HepG2 (cell line): ENCODE measurements around the gene HMGN4. TPM values are rescaled to one million over a fixed set of nuclear protein-coding genes. Genes with fewer than 3 reads are reported as not detected.
A peak's percentile ranks its signal among the peaks of the same experiment; 100 is the strongest.

Experiments
- CSRNP1 ChIP-seq: sonication (generic); formaldehyde crosslinking; IDR thresholded peaks from 2 replicates; pipeline ENCODE4 v1.8.1; 2023; ENCODE audit warnings: mild to moderate bottlenecking, missing genetic modification reagents
- DNMT1 ChIP-seq: sonication (generic); formaldehyde crosslinking; IDR thresholded peaks from 2 replicates; pipeline ENCODE4 v1.5.1; 2020; ENCODE audit warnings: mild to moderate bottlenecking, missing genetic modification reagents
- DPF2 ChIP-seq: sonication (generic); formaldehyde crosslinking; IDR thresholded peaks from 2 replicates; pipeline ENCODE4 v1.4.0; 2020; ENCODE audit warnings: mild to moderate bottlenecking, low read depth, missing genetic modification reagents, borderline replicate concordance
- ELF3 ChIP-seq: IDR thresholded peaks from 2 replicates; pipeline ENCODE4 v1.6.1; 2016; ENCODE audit warnings: missing genetic modification reagents, missing compliant biosample characterization
- FUBP1 ChIP-seq: sonication (generic); formaldehyde crosslinking; IDR thresholded peaks from 2 replicates; pipeline ENCODE4 v1.5.1; 2020; ENCODE audit warnings: missing genetic modification reagents, mild to moderate bottlenecking, borderline replicate concordance
- GATAD1 ChIP-seq: IDR thresholded peaks from 2 replicates; pipeline ENCODE4 v1.6.1; 2016; ENCODE audit warnings: missing genetic modification reagents, missing compliant biosample characterization
- HMGXB4 ChIP-seq, 2 experiments: sonication (generic) in 1 of 2; formaldehyde crosslinking in 1 of 2; IDR thresholded peaks; 2 replicates each; pipeline versions ENCODE4 v1.4.0 to v1.6.1; 2018 to 2020; ENCODE audit warnings: missing genetic modification reagents in 2 of 2, borderline replicate concordance in 1 of 2, low read depth in 1 of 2, mild to moderate bottlenecking in 1 of 2, missing biosample characterization in 1 of 2
- IKZF5 ChIP-seq: IDR thresholded peaks from 2 replicates; pipeline ENCODE4 v1.6.1; 2018; ENCODE audit warnings: missing genetic modification reagents, mild to moderate bottlenecking, missing compliant biosample characterization
- LBX2 ChIP-seq: sonication (generic); formaldehyde crosslinking; IDR thresholded peaks from 2 replicates; pipeline ENCODE4 v1.5.0; 2020; ENCODE audit warnings: missing genetic modification reagents, mild to moderate bottlenecking, borderline replicate concordance
- POGK ChIP-seq: sonication (generic); formaldehyde crosslinking; conservative IDR thresholded peaks from 2 replicates; pipeline ENCODE4 v1.8.0; 2022; ENCODE audit warnings: mild to moderate bottlenecking, moderate library complexity, missing genetic modification reagents
- SIX4 ChIP-seq: sonication (generic); formaldehyde crosslinking; IDR thresholded peaks from 2 replicates; pipeline ENCODE4 v1.4.0; 2020; ENCODE audit warnings: missing genetic modification reagents
- SMAD1 ChIP-seq: sonication (generic); formaldehyde crosslinking; IDR thresholded peaks from 2 replicates; pipeline ENCODE4 v1.4.0; 2020; ENCODE audit warnings: missing genetic modification reagents, low read depth, mild to moderate bottlenecking, borderline replicate concordance
- SMC3 ChIP-seq: IDR thresholded peaks from 2 replicates; pipeline ENCODE4 v1.6.1; 2011; ENCODE audit warnings: low read length, improper control_type of control experiment
- XRCC5 ChIP-seq: fragments of 200-400 bp; formaldehyde crosslinking; optimal IDR thresholded peaks from 2 replicates; pipeline ENCODE3; 2017; ENCODE audit warnings: mild to moderate bottlenecking, low read length
- ZNF34 ChIP-seq: sonication (generic); formaldehyde crosslinking; IDR thresholded peaks from 2 replicates; pipeline ENCODE4 v1.4.0; 2020; ENCODE audit warnings: mild to moderate bottlenecking, missing genetic modification reagents, borderline replicate concordance
- ZNF576 ChIP-seq: sonication (generic); formaldehyde crosslinking; IDR thresholded peaks from 2 replicates; pipeline ENCODE4 v1.4.0; 2020; ENCODE audit warnings: mild to moderate bottlenecking, missing genetic modification reagents
- ZNF878 ChIP-seq: sonication (generic); formaldehyde crosslinking; IDR thresholded peaks from 2 replicates; pipeline ENCODE4 v1.8.1; 2023; ENCODE audit warnings: mild to moderate bottlenecking, missing genetic modification reagents, moderate library complexity
- ZSCAN25 ChIP-seq: sonication (generic); formaldehyde crosslinking; IDR thresholded peaks from 2 replicates; pipeline ENCODE4 v1.8.0; 2022; ENCODE audit warnings: mild to moderate bottlenecking, missing genetic modification reagents
- polyA plus RNA-seq, 8 experiments: library from polyadenylated mRNA; depleted of rRNA in 3 of 8; stranded (reverse) in 7 of 8; unstranded in 1 of 8; fragments of >200 nt; fragmentation: Illumina TruSeq in 4 of 8; extraction: Trizol in 4 of 8; gene quantifications; 2 replicates each; pipeline versions ENCODE4 v1.2.1 to v1.2.3, GENCODE V29; 2011 to 2016; ENCODE audit warnings: low read depth in 4 of 8, missing spikeins in 1 of 8, mixed read lengths in 1 of 8; ENCODE audit not compliant: insufficient read depth in 1 of 8
- total RNA-seq, 5 experiments: library from RNA; depleted of rRNA; stranded (reverse); fragments of >200 nt; fragmentation: Illumina TruSeq; extraction: Trizol; gene quantifications; 2 replicates each; pipeline ENCODE4 v1.2.3, GENCODE V29; 2016; ENCODE audit warnings: low read depth in 1 of 5

HMGN4 gene
- total and polyA plus RNA-seq, 2 of the 13 experiments (the other 11 are each of a cell fraction or from before 2014, with no cell fraction given) = 39.9 to 52.1 TPM

- TF ChIP-seq HMGXB4 (CRISPR knock-in tag; IDR thresholded peaks at IDR 0.05; ENCODE audit: borderline replicate concordance in 1 of 2, low read depth in 1 of 2) = 0 out of 4 replicates have a peak, but pooled peaks of 1 of the 2 experiments have one; percentile 55
- peak; percentile 67 for TF ChIP-seq IKZF5 (CRISPR knock-in tag)
- TF ChIP-seq CSRNP1 (CRISPR knock-in tag) = peak; percentile 82; the same call in 1 of the 2 replicates
- TF ChIP-seq POGK (CRISPR knock-in tag) = peak; percentile 80
- peak; percentile 57 for TF ChIP-seq GATAD1 (CRISPR knock-in tag)
- peak; percentile 94 for TF ChIP-seq ZNF878
- no peak for TF ChIP-seq ZNF576 (CRISPR knock-in tag)
- TF ChIP-seq SMAD1 (CRISPR knock-in tag) = no peak
- peak; percentile 20 for TF ChIP-seq ZSCAN25 (CRISPR knock-in tag)
- peak; percentile 41 for TF ChIP-seq XRCC5
- TF ChIP-seq SIX4 = no peak
- TF ChIP-seq ZNF34 (CRISPR knock-in tag) = no peak
- TF ChIP-seq LBX2 (CRISPR knock-in tag) = no peak; the same call in 1 of the 2 replicates
- no peak for TF ChIP-seq DNMT1 (CRISPR knock-in tag)
- TF ChIP-seq SMC3 = no peak
- no peak; the same call in 1 of the 2 replicates for TF ChIP-seq FUBP1 (CRISPR knock-in tag)
- TF ChIP-seq DPF2 = no peak
- peak; percentile 56; the same call in 1 of the 2 replicates for TF ChIP-seq ELF3 (CRISPR knock-in tag)
Observed at GRCh38 chr6:26520237-26520849, 17.8 kb upstream of the HMGN4 start (continued).
